HEK293 (cell line): ENCODE measurements around the gene DNAJB1.

Source experiments
- CTCF ChIA-PET: fragments of 350-600 bp; formaldehyde crosslinking; extraction: SDS; loops from one replicate; lab custom pipeline; 2021; ENCODE audit warnings: antibody characterized with exemption; lab: Yijun Ruan, JAX
- POLR2A ChIA-PET: fragments of 300-600 bp; formaldehyde crosslinking; extraction: SDS; loops from one replicate; lab custom pipeline; 2020; ENCODE audit warnings: antibody characterized with exemption, inconsistent platforms; lab: Yijun Ruan, JAX
- H3K27ac ChIP-seq: fragments of 200-500 bp; sonication (Bioruptor generic); 2 replicates; pipeline ENCODE4 v1.5.1; 2014; ENCODE audit warnings: low read depth, low read length, control low read depth, inconsistent platforms; ENCODE audit errors: extremely low read depth
- H3K36me3 ChIP-seq, 2 experiments: fragments of 200-500 bp in 1 of 2; sonication (Bioruptor generic) in 1 of 2; 1 replicate in 1 of 2; 2 replicates in 1 of 2; pipeline ENCODE4 v1.5.1; 2014 to 2017; ENCODE audit warnings: inconsistent platforms in 2 of 2, low read length in 2 of 2; ENCODE audit not compliant: control insufficient read depth in 2 of 2, insufficient read depth in 1 of 2
- H3K4me1 ChIP-seq: fragments of 200-500 bp; sonication (Bioruptor generic); 2 replicates; pipeline ENCODE4 v1.5.1; 2014; ENCODE audit warnings: mild to moderate bottlenecking, low read length, inconsistent platforms; ENCODE audit not compliant: control insufficient read depth, insufficient read depth
- H3K4me3 ChIP-seq: 2 replicates; pipeline ENCODE4 v1.5.1; 2011; ENCODE audit warnings: low read depth, mild to moderate bottlenecking, control low read depth, low read length, moderate library complexity
- H3K9me3 ChIP-seq: fragments of 200-500 bp; sonication (Bioruptor generic); 2 replicates; pipeline ENCODE4 v1.5.1; 2014; ENCODE audit warnings: low read depth, low read length, inconsistent platforms; ENCODE audit not compliant: control insufficient read depth, insufficient read depth
- CTCF ChIP-seq: fragments of 450-650 bp; formaldehyde crosslinking; IDR thresholded peaks from 2 replicates; pipeline ENCODE4 v1.5.1; 2016; ENCODE audit warnings: missing biosample characterization, missing genetic modification characterization
- EGR2 ChIP-seq: fragments of 450-650 bp; formaldehyde crosslinking; IDR thresholded peaks from 2 replicates; pipeline ENCODE4 v1.5.1; 2016; ENCODE audit warnings: low read depth, missing biosample characterization, missing genetic modification characterization
- GLIS1 ChIP-seq: fragments of 450-650 bp; formaldehyde crosslinking; IDR thresholded peaks from 2 replicates; pipeline ENCODE4 v1.5.1; 2016; ENCODE audit warnings: missing biosample characterization, missing genetic modification characterization
- GLIS2 ChIP-seq: fragments of 450-650 bp; formaldehyde crosslinking; IDR thresholded peaks from 2 replicates; pipeline ENCODE4 v1.5.1; 2016; ENCODE audit warnings: missing biosample characterization, missing genetic modification characterization
- HOXA7 ChIP-seq: sonication (generic); formaldehyde crosslinking; IDR thresholded peaks from 2 replicates; pipeline ENCODE4 v1.8.1; 2022; ENCODE audit warnings: missing genetic modification reagents, borderline replicate concordance
- HOXD13 ChIP-seq: sonication (generic); formaldehyde crosslinking; IDR thresholded peaks from 2 replicates; pipeline ENCODE4 v1.8.0; 2022; ENCODE audit warnings: missing genetic modification reagents, borderline replicate concordance
- KLF1 ChIP-seq: fragments of 450-650 bp; formaldehyde crosslinking; IDR thresholded peaks from 2 replicates; pipeline ENCODE4 v1.5.1; 2016; ENCODE audit warnings: missing biosample characterization, missing genetic modification characterization
- KLF10 ChIP-seq: fragments of 450-650 bp; IDR thresholded peaks from 2 replicates; pipeline ENCODE4 v1.5.1; 2018; ENCODE audit warnings: missing biosample characterization, mild to moderate bottlenecking, missing genetic modification characterization
- ZBTB49 ChIP-seq: fragments of 450-650 bp; formaldehyde crosslinking; IDR thresholded peaks from 2 replicates; pipeline ENCODE4 v1.5.1; 2016; ENCODE audit warnings: missing biosample characterization, missing genetic modification characterization, low read depth
- ZFHX2 ChIP-seq: fragments of 450-650 bp; formaldehyde crosslinking; conservative IDR thresholded peaks from 2 replicates; pipeline ENCODE4 v1.5.1; 2016; ENCODE audit warnings: missing biosample characterization, missing genetic modification characterization
- ZIC2 ChIP-seq: fragments of 450-650 bp; formaldehyde crosslinking; IDR thresholded peaks from 2 replicates; pipeline ENCODE4 v1.5.1; 2016; ENCODE audit warnings: missing biosample characterization, missing genetic modification characterization
- ZNF18 ChIP-seq: fragments of 450-650 bp; formaldehyde crosslinking; IDR thresholded peaks from 2 replicates; pipeline ENCODE4 v1.5.1; 2016; ENCODE audit warnings: missing biosample characterization, missing genetic modification characterization
- ZNF266 ChIP-seq: fragments of 450-650 bp; formaldehyde crosslinking; IDR thresholded peaks from 2 replicates; pipeline ENCODE4 v1.5.1; 2016; ENCODE audit warnings: missing biosample characterization, missing genetic modification characterization, low read depth
- ZNF324 ChIP-seq: fragments of 450-650 bp; formaldehyde crosslinking; IDR thresholded peaks from 2 replicates; pipeline ENCODE4 v1.5.1; 2016; ENCODE audit warnings: missing biosample characterization, missing genetic modification characterization
- ZNF350 ChIP-seq: fragments of 450-650 bp; formaldehyde crosslinking; IDR thresholded peaks from 2 replicates; pipeline ENCODE4 v1.5.0; 2017; ENCODE audit warnings: missing biosample characterization, mild to moderate bottlenecking, missing genetic modification characterization
- ZNF560 ChIP-seq: fragments of 450-650 bp; formaldehyde crosslinking; IDR thresholded peaks from 2 replicates; pipeline ENCODE4 v1.5.1; 2017; ENCODE audit warnings: missing biosample characterization, missing genetic modification characterization, borderline replicate concordance
- ZNF571 ChIP-seq: fragments of 450-650 bp; formaldehyde crosslinking; IDR thresholded peaks from 2 replicates; pipeline ENCODE4 v1.5.0; 2017; ENCODE audit warnings: missing biosample characterization, missing genetic modification characterization
- ZNF585B ChIP-seq: fragments of 450-650 bp; formaldehyde crosslinking; IDR thresholded peaks from 2 replicates; pipeline ENCODE4 v1.5.1; 2016; ENCODE audit warnings: missing biosample characterization, missing genetic modification characterization
- ZNF623 ChIP-seq: fragments of 450-650 bp; formaldehyde crosslinking; IDR thresholded peaks from 2 replicates; pipeline ENCODE4 v1.5.1; 2016; ENCODE audit warnings: missing biosample characterization, missing genetic modification characterization
- ZNF624 ChIP-seq: fragments of 450-650 bp; formaldehyde crosslinking; IDR thresholded peaks from 2 replicates; pipeline ENCODE4 v1.5.1; 2017; ENCODE audit warnings: missing biosample characterization, missing genetic modification characterization
- ZNF658 ChIP-seq: fragments of 450-650 bp; formaldehyde crosslinking; IDR thresholded peaks from 2 replicates; pipeline ENCODE4; 2016; ENCODE audit warnings: missing biosample characterization, missing genetic modification characterization
- ZNF660 ChIP-seq: fragments of 450-650 bp; IDR thresholded peaks from 2 replicates; pipeline ENCODE4 v1.5.1; 2018; ENCODE audit warnings: missing biosample characterization, mild to moderate bottlenecking, missing genetic modification characterization
- ZNF692 ChIP-seq: fragments of 450-650 bp; formaldehyde crosslinking; IDR thresholded peaks from 2 replicates; pipeline ENCODE4 v1.5.1; 2016; ENCODE audit warnings: missing biosample characterization, missing genetic modification characterization
- ZSCAN30 ChIP-seq: fragments of 450-650 bp; IDR thresholded peaks from 2 replicates; pipeline ENCODE4 v1.5.1; 2018; ENCODE audit warnings: missing biosample characterization, mild to moderate bottlenecking, missing genetic modification characterization, moderate library complexity

DNAJB1 gene

GRCh38 chr19:14550201-14550754 lies 32.1 kb upstream of the DNAJB1 start (continued):
- TF ChIP-seq CTCF (tag by site-specific recombination) (no peak), EGR2 (tag by site-specific recombination) (0 out of 2 replicates have a peak, but pooled peaks have one; percentile 12), ZNF18 (tag by site-specific recombination) (no peak), GLIS1 (tag by site-specific recombination) (peak; percentile 78), ZNF624 (no peak), ZFHX2 (tag by site-specific recombination) (peak; percentile 52; the same call in 1 of the 2 replicates), ZIC2 (tag by site-specific recombination) (peak; percentile 80)

GRCh38 chr19:14545716-14546082 lies 27.5 kb upstream of the DNAJB1 start:
- peaks cover 8% of the 10 kb centered on the region; the same call in 1 of the 2 replicates for H3K4me1 ChIP-seq
- no peak for TF ChIP-seq HOXA7 (CRISPR knock-in tag)
- TF ChIP-seq ZSCAN30 = no peak
- no peak overlapping the region for H3K27ac ChIP-seq
- ChIA-PET CTCF (interaction anchor here (0.6 to 0.8 kb wide), 3 partner anchors 11 to 52 kb away, joined by 3 to 8 read pairs (median 4); no protein-coding TSS in a partner anchor), POLR2A (interaction anchor here (0.5 to 0.7 kb wide), 2 partner anchors 9 to 27 kb away, joined by 5 to 6 read pairs; no protein-coding TSS in a partner anchor)
- H3K4me3 ChIP-seq = no peak overlapping the region
- H3K36me3 ChIP-seq = peaks cover 0 to 7% of the 10 kb centered on the region in 2 experiments; a peak in 2 of 3 replicates
- H3K9me3 ChIP-seq = no peaks in the 10 kb centered on the region

GRCh38 chr19:14544977-14545715 lies 26.9 kb upstream of the DNAJB1 start:
- CTCF ChIA-PET = interaction anchor here (0.6 to 0.8 kb wide), 2 partner anchors 12 to 29 kb away, joined by 4 to 8 read pairs; no protein-coding TSS in a partner anchor

More at GRCh38 chr19:14544977-14545715, 26.9 kb upstream of the DNAJB1 start:
- no peaks in the 10 kb centered on the region for H3K9me3 ChIP-seq
- H3K36me3 ChIP-seq = peaks cover 0 to 7% of the 10 kb centered on the region in 2 experiments; a peak in 2 of 3 replicates
- peaks cover 5% of the 10 kb centered on the region; the same call in 1 of the 2 replicates for H3K4me1 ChIP-seq
- no peak overlapping the region for H3K27ac ChIP-seq
- TF ChIP-seq ZNF571 (tag by site-specific recombination) = no peak
- TF ChIP-seq ZNF660 (tag by site-specific recombination) = no peak
- peak; percentile 56 for TF ChIP-seq ZIC2 (tag by site-specific recombination)
- TF ChIP-seq ZBTB49 (tag by site-specific recombination) = no peak
- no peak for TF ChIP-seq ZNF266 (tag by site-specific recombination)
- TF ChIP-seq HOXD13 = no peak
- TF ChIP-seq KLF1 = 0 out of 2 replicates have a peak, but pooled peaks have one; percentile 8
- no peak for TF ChIP-seq GLIS2 (tag by site-specific recombination)
- no peak for TF ChIP-seq HOXA7 (CRISPR knock-in tag)
- no peak for TF ChIP-seq ZNF692
- no peak for TF ChIP-seq KLF10 (tag by site-specific recombination)
- TF ChIP-seq ZNF658 (tag by site-specific recombination) = no peak
- peak; percentile 94 for TF ChIP-seq ZNF623 (tag by site-specific recombination)
- no peak for TF ChIP-seq ZNF324 (tag by site-specific recombination)
- no peak for TF ChIP-seq ZNF585B
- TF ChIP-seq ZNF560 (tag by site-specific recombination) = no peak
- no peak for TF ChIP-seq ZNF350
- POLR2A ChIA-PET = interaction anchor here (0.5 kb wide), 1 partner anchor 10 kb away, joined by 6 read pairs; no protein-coding TSS in a partner anchor
- no peak overlapping the region for H3K4me3 ChIP-seq
